HG02642 (cell line): Measurements from ENCODE around the gene TEPSIN.

Experiments
- ATAC-seq: cut with Tn5 transposase; IDR thresholded peaks from one replicate; pipeline ENCODE4 v1.9.1; 2021; ENCODE audit warnings: mild to moderate bottlenecking; ENCODE audit not compliant: unreplicated experiment, poor library complexity

TEPSIN gene

GRCh38 chr17:81200695-81201580, 37.9 kb downstream of the TEPSIN start:
- no peak for ATAC-seq

GRCh38 chr17:81200201-81200600, 38.7 kb downstream of the TEPSIN start:
- ATAC-seq = no peak

- no peak for ATAC-seq
Measured at GRCh38 chr17:81199482-81199830, 39.4 kb downstream of the TEPSIN start.

- ATAC-seq = no peak
Measured at GRCh38 chr17:81198826-81199481, 39.9 kb downstream of the TEPSIN start.

- ATAC-seq = no peak
Measured at GRCh38 chr17:81197831-81198490, 40.9 kb downstream of the TEPSIN start.

GRCh38 chr17:81197409-81197795, 41.5 kb downstream of the TEPSIN start:
- no peak for ATAC-seq

GRCh38 chr17:81196505-81197408, 42.1 kb downstream of the TEPSIN start:
- ATAC-seq = no peak

GRCh38 chr17:81195941-81196495, 42.8 kb downstream of the TEPSIN start:
- no peak for ATAC-seq

GRCh38 chr17:81194941-81195901, 43.6 kb downstream of the TEPSIN start:
- ATAC-seq = no peak

- ATAC-seq = no peak
Measured at GRCh38 chr17:81194225-81194760, 44.6 kb downstream of the TEPSIN start.

GRCh38 chr17:81193470-81194224, 45.2 kb downstream of the TEPSIN start:
- no peak for ATAC-seq

GRCh38 chr17:81193051-81193410, 45.8 kb downstream of the TEPSIN start:
- ATAC-seq = no peak

GRCh38 chr17:81192386-81193050, 46.3 kb downstream of the TEPSIN start:
- no peak for ATAC-seq

GRCh38 chr17:81191646-81192045, 47.2 kb downstream of the TEPSIN start:
- ATAC-seq = no peak

- no peak for ATAC-seq
Measured at GRCh38 chr17:81191116-81191515, 47.7 kb downstream of the TEPSIN start.

GRCh38 chr17:81190591-81190990, 48.3 kb downstream of the TEPSIN start:
- no peak for ATAC-seq
